Glutamatergic neuron (in vitro differentiated cells): Measurements from ENCODE around the gene HOXA10. TPM values are rescaled to one million over a fixed set of nuclear protein-coding genes. Genes with fewer than 3 reads are reported as not detected.

Experiments
- DNase-seq: peaks from one replicate; pipeline ENCODE4 v3.0.0; 2022
- H3K27ac Mint-ChIP-seq: one replicate; pipeline ENCODE4 v1.8.0; 2020; ENCODE audit warnings: mild to moderate bottlenecking, mixed read lengths, inconsistent platforms; ENCODE audit not compliant: unreplicated experiment
- H3K27me3 Mint-ChIP-seq: one replicate; pipeline ENCODE4 v1.8.0; 2020; ENCODE audit warnings: mild to moderate bottlenecking, moderate library complexity, mixed read lengths, inconsistent platforms; ENCODE audit not compliant: unreplicated experiment
- H3K36me3 Mint-ChIP-seq: one replicate; pipeline ENCODE4 v1.8.0; 2020; ENCODE audit warnings: mild to moderate bottlenecking, mixed read lengths, inconsistent platforms; ENCODE audit not compliant: unreplicated experiment
- H3K4me1 Mint-ChIP-seq: one replicate; pipeline ENCODE4 v1.8.0; 2020; ENCODE audit warnings: mild to moderate bottlenecking, low read depth, mixed read lengths, inconsistent platforms; ENCODE audit not compliant: unreplicated experiment
- H3K4me3 Mint-ChIP-seq: one replicate; pipeline ENCODE4 v1.8.0; 2020; ENCODE audit warnings: mild to moderate bottlenecking, mixed read lengths, inconsistent platforms; ENCODE audit not compliant: unreplicated experiment
- H3K9me3 Mint-ChIP-seq: one replicate; pipeline ENCODE4 v1.8.0; 2020; ENCODE audit warnings: mild to moderate bottlenecking, moderate library complexity, mixed read lengths, inconsistent platforms; ENCODE audit not compliant: unreplicated experiment
- total RNA-seq: library from RNA; stranded (reverse); fragmentation: NEBNext Ultra II Directional; extraction: Animal tissue kit (Norgen Biotek cat#: 25700); gene quantifications from one replicate; pipeline ENCODE4 v1.2.1, GENCODE V29; 2021; ENCODE audit not compliant: unreplicated experiment
- TF ChIP-seq, protein P1 (sequence below): fragments of 200-600 bp; sonication (generic); IDR thresholded peaks from one replicate; pipeline ENCODE4 v1.5.0; 2021; ENCODE audit not compliant: partially characterized antibody, unreplicated experiment

HOXA10 gene
- total RNA-seq, 1 donor from 2014 or later, result not detected

DNA sequence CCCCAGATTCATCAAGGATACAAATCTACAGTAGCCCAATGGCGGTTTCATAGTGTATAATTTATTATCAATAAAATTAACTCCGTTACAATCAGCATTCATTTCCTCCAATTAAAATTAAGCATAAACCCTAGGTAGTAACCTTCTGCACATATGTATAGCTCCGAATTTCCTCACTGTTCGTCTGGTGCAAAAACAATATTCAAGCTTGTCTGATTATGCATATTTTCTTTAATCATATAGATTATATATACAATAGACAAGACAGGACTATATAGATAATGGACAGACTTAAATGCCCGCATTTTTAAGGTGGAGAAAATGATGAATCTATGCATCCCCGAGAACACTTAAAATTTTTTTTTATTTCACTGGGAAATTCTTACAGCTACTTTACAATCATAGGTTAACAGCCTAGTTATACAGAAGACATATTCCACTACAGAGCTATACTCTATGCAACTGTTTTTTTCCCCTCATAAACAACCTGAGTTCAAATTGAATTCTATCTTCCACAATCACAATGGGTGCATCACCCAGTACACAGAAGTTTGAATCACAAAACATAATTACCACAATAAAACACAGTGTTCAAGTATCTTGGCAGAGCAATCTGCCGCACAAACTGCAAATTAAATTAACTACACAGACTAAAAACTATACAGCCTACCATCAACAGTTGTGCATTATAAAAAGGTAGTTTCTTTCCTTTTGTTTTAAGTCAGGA is 11.4 kb downstream of the HOXA10 start:
- H3K4me3 Mint-ChIP-seq, result no peak overlapping the region
- no peak for DNase-seq
- peaks cover 41% of the 10 kb centered on the region for H3K27me3 Mint-ChIP-seq
- no peak overlapping the region for H3K27ac Mint-ChIP-seq
- peaks cover 2% of the 10 kb centered on the region for H3K4me1 Mint-ChIP-seq
- H3K36me3 Mint-ChIP-seq, result peaks cover 10% of the 10 kb centered on the region
- peaks cover 21% of the 10 kb centered on the region for H3K9me3 Mint-ChIP-seq
- TF ChIP-seq, protein P1, sequence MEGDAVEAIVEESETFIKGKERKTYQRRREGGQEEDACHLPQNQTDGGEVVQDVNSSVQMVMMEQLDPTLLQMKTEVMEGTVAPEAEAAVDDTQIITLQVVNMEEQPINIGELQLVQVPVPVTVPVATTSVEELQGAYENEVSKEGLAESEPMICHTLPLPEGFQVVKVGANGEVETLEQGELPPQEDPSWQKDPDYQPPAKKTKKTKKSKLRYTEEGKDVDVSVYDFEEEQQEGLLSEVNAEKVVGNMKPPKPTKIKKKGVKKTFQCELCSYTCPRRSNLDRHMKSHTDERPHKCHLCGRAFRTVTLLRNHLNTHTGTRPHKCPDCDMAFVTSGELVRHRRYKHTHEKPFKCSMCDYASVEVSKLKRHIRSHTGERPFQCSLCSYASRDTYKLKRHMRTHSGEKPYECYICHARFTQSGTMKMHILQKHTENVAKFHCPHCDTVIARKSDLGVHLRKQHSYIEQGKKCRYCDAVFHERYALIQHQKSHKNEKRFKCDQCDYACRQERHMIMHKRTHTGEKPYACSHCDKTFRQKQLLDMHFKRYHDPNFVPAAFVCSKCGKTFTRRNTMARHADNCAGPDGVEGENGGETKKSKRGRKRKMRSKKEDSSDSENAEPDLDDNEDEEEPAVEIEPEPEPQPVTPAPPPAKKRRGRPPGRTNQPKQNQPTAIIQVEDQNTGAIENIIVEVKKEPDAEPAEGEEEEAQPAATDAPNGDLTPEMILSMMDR, result no peak

DNA sequence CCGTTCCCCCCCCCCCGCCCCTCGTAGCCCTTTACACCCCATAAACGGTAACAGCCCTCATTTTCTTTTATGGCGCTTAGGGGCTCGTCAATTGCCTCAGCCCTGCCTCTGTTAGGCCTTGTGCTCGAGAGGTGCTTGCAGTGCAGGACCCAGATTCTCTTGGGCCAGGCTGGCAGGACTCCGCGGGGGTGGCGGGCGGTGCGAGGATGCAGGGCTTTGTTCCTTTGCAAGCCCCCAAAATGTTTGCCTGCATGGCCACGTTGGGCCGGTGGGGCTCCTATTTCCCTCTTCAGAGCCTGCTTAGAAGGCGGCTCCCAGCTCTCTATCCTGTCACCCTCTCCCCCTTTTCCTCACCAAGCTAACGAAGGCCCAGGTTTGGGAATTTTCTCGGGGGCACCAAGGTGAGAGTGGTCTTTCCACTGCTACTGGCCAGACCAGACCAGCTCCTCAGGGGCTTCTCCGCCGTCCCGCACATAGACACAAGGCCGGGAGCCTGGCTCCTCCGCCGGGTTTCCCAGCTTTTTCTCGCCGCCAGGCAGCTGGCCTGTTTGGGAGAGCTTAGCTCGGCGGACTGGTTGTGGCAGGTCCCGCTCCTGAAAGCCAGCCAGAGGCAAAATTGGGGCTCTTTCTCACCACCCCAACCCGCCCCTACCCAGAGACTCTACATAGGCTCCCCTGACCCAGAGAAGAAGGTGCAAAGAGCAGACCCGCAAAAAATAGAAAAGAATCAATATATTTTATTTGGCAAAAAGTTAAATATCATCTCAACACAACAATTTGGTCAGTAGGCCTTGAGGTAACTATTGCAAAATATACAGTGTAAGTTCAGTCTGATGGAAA is 12.2 kb downstream of the HOXA10 start:
- H3K4me3 Mint-ChIP-seq, result no peak overlapping the region
- peaks cover 2% of the 10 kb centered on the region for H3K4me1 Mint-ChIP-seq
- peaks cover 18% of the 10 kb centered on the region for H3K9me3 Mint-ChIP-seq
- H3K27ac Mint-ChIP-seq, result no peak overlapping the region
- peaks cover 10% of the 10 kb centered on the region for H3K36me3 Mint-ChIP-seq
- TF ChIP-seq, protein P1, result no peak
- peak; percentile 29 for DNase-seq
- H3K27me3 Mint-ChIP-seq, result peaks cover 44% of the 10 kb centered on the region

DNA sequence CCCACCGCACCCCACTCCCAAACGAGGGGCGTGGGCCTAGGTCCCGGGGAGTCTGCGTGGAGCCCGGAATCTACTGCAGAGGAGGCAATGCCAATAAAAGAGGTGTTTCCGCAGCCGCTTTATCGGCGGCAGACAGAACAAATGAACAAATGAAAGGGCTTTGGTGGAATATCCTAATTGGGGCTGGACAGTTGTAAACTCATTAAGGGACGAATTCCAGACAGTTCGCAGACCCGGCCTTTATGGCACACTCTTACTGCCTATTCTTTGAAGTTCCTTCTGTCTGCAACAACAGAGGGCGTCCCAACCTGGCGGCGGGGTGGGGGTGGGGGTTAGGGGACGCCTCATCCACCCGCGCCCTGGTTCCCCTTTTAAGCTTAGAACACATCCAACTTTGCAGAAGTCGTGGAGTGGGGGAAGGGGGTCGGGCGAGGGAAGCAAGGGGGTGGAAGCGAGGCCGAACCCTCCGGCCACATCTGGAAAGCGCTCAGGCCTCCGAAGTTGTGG is 12.9 kb downstream of the HOXA10 start:
- peaks cover 4% of the 10 kb centered on the region for H3K4me1 Mint-ChIP-seq
- H3K36me3 Mint-ChIP-seq, result peaks cover 10% of the 10 kb centered on the region
- peaks cover 18% of the 10 kb centered on the region for H3K9me3 Mint-ChIP-seq
- peak; percentile 6 for DNase-seq
- TF ChIP-seq, protein P1, result peak; percentile 49
- H3K27me3 Mint-ChIP-seq, result peaks cover 46% of the 10 kb centered on the region
- H3K27ac Mint-ChIP-seq, result no peak overlapping the region
- H3K4me3 Mint-ChIP-seq, result peak overlapping the region; percentile 46

DNA sequence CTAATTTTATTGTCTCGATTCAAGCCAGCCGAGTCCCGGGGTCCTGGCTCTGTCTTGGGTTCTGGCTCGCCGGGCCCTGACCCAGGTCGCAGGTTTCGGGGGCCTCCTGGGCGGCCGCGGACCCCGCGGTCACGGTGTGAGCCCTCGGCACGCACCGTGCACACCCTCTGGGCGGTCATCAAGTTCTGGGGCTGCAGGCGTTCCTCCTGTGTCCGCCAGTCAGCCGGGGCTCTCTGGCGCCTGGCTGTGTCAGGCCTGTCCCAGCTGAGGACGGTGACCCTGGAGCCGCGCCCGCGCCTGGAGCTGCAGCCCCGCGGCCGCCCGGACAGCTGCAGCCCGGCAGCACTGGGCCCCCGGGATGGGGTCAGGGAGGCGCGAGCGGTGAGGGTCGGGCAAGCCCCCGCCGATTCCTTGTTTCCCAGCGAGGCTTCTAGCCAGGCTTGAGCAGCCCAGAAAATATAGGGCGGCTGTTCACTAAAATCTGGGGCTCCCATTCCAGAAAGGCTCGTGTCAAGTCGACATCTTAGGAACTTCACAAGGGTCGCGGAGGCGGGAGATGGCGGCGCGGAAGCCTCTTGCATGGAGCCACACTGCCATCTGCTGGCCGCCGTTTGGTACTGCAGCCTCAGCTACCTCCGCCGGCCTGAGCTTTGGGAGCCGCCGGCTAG is 13.4 kb downstream of the HOXA10 start:
- TF ChIP-seq, protein P1, result peak; percentile 100
- Mint-ChIP-seq H3K9me3 (peaks cover 14% of the 10 kb centered on the region), H3K4me1 (peaks cover 3% of the 10 kb centered on the region), H3K27ac (no peak overlapping the region), H3K27me3 (peaks cover 45% of the 10 kb centered on the region), H3K4me3 (peak overlapping the region; percentile 46), H3K36me3 (peaks cover 10% of the 10 kb centered on the region)
- DNase-seq, result peak; percentile 94
